ENCODE measurements around the gene B4GALT4. TPM values are rescaled to one million over a fixed set of nuclear protein-coding genes. Genes with fewer than 3 reads are reported as not detected.

Gene B4GALT4
- total and polyA plus RNA-seq, 2 of the 8 experiments (the other 6 are each of a cell fraction or from before 2014, with no cell fraction given): 14.6 to 44.7 TPM

DNA sequence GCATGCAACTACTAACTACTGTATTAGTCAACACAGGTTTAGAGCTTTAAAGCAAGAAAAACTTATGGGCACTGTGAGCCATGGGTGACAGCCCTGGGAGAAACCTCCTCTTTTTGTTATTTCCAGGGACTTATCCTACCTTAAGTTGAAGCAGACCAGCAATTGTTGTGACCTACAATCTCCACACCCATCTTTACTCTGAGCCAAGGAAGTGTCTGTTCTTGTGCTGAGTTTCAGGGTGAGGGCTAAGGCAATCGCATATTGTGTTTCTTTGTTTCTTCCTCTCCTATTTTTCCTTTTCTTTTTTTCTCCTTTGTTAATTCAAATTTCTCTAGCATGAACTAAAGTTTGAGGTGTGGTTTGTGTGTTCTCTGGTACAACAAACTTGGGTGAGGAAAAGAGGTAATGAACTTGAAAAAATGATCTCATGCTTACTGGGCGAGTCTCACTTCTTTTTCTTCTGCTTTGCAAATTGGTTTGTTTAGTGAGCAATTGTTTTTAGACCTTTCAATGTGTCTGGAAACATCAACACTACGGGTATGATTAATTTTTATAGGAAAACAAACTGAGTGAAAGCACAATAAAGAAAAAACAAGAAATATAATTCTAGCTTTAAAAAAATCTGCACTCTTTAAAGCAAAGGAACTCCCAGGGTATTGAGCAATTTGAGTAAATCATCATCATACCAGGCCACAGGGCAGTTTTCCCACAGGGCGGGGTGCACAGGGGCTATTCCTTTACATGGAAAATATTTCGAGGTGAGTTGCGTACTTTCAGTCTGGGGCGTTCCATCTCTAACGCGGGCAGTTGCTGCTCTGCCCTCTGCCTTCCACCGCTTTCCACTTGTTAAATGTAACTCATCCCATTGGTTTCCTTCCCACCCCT lies 64.6 kb downstream of the B4GALT4 start (continued):
- TF ChIP-seq, protein P1, sequence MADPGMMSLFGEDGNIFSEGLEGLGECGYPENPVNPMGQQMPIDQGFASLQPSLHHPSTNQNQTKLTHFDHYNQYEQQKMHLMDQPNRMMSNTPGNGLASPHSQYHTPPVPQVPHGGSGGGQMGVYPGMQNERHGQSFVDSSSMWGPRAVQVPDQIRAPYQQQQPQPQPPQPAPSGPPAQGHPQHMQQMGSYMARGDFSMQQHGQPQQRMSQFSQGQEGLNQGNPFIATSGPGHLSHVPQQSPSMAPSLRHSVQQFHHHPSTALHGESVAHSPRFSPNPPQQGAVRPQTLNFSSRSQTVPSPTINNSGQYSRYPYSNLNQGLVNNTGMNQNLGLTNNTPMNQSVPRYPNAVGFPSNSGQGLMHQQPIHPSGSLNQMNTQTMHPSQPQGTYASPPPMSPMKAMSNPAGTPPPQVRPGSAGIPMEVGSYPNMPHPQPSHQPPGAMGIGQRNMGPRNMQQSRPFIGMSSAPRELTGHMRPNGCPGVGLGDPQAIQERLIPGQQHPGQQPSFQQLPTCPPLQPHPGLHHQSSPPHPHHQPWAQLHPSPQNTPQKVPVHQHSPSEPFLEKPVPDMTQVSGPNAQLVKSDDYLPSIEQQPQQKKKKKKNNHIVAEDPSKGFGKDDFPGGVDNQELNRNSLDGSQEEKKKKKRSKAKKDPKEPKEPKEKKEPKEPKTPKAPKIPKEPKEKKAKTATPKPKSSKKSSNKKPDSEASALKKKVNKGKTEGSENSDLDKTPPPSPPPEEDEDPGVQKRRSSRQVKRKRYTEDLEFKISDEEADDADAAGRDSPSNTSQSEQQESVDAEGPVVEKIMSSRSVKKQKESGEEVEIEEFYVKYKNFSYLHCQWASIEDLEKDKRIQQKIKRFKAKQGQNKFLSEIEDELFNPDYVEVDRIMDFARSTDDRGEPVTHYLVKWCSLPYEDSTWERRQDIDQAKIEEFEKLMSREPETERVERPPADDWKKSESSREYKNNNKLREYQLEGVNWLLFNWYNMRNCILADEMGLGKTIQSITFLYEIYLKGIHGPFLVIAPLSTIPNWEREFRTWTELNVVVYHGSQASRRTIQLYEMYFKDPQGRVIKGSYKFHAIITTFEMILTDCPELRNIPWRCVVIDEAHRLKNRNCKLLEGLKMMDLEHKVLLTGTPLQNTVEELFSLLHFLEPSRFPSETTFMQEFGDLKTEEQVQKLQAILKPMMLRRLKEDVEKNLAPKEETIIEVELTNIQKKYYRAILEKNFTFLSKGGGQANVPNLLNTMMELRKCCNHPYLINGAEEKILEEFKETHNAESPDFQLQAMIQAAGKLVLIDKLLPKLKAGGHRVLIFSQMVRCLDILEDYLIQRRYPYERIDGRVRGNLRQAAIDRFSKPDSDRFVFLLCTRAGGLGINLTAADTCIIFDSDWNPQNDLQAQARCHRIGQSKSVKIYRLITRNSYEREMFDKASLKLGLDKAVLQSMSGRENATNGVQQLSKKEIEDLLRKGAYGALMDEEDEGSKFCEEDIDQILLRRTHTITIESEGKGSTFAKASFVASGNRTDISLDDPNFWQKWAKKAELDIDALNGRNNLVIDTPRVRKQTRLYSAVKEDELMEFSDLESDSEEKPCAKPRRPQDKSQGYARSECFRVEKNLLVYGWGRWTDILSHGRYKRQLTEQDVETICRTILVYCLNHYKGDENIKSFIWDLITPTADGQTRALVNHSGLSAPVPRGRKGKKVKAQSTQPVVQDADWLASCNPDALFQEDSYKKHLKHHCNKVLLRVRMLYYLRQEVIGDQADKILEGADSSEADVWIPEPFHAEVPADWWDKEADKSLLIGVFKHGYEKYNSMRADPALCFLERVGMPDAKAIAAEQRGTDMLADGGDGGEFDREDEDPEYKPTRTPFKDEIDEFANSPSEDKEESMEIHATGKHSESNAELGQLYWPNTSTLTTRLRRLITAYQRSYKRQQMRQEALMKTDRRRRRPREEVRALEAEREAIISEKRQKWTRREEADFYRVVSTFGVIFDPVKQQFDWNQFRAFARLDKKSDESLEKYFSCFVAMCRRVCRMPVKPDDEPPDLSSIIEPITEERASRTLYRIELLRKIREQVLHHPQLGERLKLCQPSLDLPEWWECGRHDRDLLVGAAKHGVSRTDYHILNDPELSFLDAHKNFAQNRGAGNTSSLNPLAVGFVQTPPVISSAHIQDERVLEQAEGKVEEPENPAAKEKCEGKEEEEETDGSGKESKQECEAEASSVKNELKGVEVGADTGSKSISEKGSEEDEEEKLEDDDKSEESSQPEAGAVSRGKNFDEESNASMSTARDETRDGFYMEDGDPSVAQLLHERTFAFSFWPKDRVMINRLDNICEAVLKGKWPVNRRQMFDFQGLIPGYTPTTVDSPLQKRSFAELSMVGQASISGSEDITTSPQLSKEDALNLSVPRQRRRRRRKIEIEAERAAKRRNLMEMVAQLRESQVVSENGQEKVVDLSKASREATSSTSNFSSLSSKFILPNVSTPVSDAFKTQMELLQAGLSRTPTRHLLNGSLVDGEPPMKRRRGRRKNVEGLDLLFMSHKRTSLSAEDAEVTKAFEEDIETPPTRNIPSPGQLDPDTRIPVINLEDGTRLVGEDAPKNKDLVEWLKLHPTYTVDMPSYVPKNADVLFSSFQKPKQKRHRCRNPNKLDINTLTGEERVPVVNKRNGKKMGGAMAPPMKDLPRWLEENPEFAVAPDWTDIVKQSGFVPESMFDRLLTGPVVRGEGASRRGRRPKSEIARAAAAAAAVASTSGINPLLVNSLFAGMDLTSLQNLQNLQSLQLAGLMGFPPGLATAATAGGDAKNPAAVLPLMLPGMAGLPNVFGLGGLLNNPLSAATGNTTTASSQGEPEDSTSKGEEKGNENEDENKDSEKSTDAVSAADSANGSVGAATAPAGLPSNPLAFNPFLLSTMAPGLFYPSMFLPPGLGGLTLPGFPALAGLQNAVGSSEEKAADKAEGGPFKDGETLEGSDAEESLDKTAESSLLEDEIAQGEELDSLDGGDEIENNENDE (IDR thresholded peaks at IDR 0.05; ENCODE audit: insufficient replicate concordance, low read length): no peak
- TF ChIP-seq, protein P2, sequence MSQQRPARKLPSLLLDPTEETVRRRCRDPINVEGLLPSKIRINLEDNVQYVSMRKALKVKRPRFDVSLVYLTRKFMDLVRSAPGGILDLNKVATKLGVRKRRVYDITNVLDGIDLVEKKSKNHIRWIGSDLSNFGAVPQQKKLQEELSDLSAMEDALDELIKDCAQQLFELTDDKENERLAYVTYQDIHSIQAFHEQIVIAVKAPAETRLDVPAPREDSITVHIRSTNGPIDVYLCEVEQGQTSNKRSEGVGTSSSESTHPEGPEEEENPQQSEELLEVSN (IDR thresholded peaks at IDR 0.05): no peak
- no peak for TF ChIP-seq KDM5A (IDR thresholded peaks at IDR 0.05; ENCODE audit: low read length)
- no peak for TF ChIP-seq EGR1 (IDR thresholded peaks at IDR 0.05; ENCODE audit: borderline replicate concordance, low read depth, low read length)
- no peak for TF ChIP-seq KDM4A (IDR thresholded peaks at IDR 0.05; ENCODE audit: low read depth, low read length, severe bottlenecking)
- TF ChIP-seq, protein P3, sequence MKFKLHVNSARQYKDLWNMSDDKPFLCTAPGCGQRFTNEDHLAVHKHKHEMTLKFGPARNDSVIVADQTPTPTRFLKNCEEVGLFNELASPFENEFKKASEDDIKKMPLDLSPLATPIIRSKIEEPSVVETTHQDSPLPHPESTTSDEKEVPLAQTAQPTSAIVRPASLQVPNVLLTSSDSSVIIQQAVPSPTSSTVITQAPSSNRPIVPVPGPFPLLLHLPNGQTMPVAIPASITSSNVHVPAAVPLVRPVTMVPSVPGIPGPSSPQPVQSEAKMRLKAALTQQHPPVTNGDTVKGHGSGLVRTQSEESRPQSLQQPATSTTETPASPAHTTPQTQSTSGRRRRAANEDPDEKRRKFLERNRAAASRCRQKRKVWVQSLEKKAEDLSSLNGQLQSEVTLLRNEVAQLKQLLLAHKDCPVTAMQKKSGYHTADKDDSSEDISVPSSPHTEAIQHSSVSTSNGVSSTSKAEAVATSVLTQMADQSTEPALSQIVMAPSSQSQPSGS (IDR thresholded peaks at IDR 0.05; ENCODE audit: low read length): no peak
- TF ChIP-seq TBP (IDR thresholded peaks at IDR 0.05; ENCODE audit: low read depth, low read length): no peak
